Measurements from ENCODE around the gene ALLC. TPM values are rescaled to one million over a fixed set of nuclear protein-coding genes. Genes with fewer than 3 reads are reported as not detected.

ALLC gene
- total and polyA plus RNA-seq, 2 donors (not counting 1 experiment from before 2014, with no cell fraction given), result not detected

GRCh38 chr2:3689998-3690748 lies 32.2 kb downstream of the ALLC start:
- no peak overlapping the region for H3K4me2 ChIP-seq (ENCODE audit: extremely low read depth, insufficient read depth, low read length)
- no peaks in the 10 kb centered on the region for H3K36me3 ChIP-seq (ENCODE audit: control insufficient read depth, insufficient read depth, low read length)
- H4K20me1 ChIP-seq (ENCODE audit: control insufficient read depth, extremely low read depth, insufficient read depth, low read length), result no peaks in the 10 kb centered on the region
- H3K9ac ChIP-seq (ENCODE audit: insufficient read depth, low read length), result no peak overlapping the region
- no peak overlapping the region for H2AFZ ChIP-seq (ENCODE audit: low read length)
- no peaks in the 10 kb centered on the region for H3K27me3 ChIP-seq (ENCODE audit: control insufficient read depth, insufficient read depth, low read length)
- H3K4me1 ChIP-seq (ENCODE audit: control insufficient read depth, extremely low read depth, insufficient read depth, low read length), result no peaks in the 10 kb centered on the region
- TF ChIP-seq, protein P1, sequence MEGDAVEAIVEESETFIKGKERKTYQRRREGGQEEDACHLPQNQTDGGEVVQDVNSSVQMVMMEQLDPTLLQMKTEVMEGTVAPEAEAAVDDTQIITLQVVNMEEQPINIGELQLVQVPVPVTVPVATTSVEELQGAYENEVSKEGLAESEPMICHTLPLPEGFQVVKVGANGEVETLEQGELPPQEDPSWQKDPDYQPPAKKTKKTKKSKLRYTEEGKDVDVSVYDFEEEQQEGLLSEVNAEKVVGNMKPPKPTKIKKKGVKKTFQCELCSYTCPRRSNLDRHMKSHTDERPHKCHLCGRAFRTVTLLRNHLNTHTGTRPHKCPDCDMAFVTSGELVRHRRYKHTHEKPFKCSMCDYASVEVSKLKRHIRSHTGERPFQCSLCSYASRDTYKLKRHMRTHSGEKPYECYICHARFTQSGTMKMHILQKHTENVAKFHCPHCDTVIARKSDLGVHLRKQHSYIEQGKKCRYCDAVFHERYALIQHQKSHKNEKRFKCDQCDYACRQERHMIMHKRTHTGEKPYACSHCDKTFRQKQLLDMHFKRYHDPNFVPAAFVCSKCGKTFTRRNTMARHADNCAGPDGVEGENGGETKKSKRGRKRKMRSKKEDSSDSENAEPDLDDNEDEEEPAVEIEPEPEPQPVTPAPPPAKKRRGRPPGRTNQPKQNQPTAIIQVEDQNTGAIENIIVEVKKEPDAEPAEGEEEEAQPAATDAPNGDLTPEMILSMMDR (conservative IDR thresholded peaks at IDR 0.05 in 1 of 2, IDR thresholded peaks at IDR 0.05 in 1 of 2; ENCODE audit: low read depth in 1 of 2, low read length in 2 of 2), result no peak
- no peak for TF ChIP-seq EZH2 (IDR thresholded peaks at IDR 0.05; ENCODE audit: low read length, missing control alignments)
- no peaks in the 10 kb centered on the region for H3K79me2 ChIP-seq (ENCODE audit: control insufficient read depth, insufficient read depth, low read length)
- H3K4me3 ChIP-seq (replicated peaks in 1 of 4; ENCODE audit: control extremely low read depth in 1 of 4, insufficient read depth in 1 of 4, low read depth in 3 of 4, low read length in 4 of 4), result no peak overlapping the region
- H3K27ac ChIP-seq (ENCODE audit: insufficient read depth, low read length), result no peak overlapping the region
- no peak for DNase-seq (ENCODE audit: low read depth in 2 of 2)
- no peaks in the 10 kb centered on the region for H3K9me3 ChIP-seq (ENCODE audit: control insufficient read depth, insufficient read depth, low read depth, low read length)

DNA sequence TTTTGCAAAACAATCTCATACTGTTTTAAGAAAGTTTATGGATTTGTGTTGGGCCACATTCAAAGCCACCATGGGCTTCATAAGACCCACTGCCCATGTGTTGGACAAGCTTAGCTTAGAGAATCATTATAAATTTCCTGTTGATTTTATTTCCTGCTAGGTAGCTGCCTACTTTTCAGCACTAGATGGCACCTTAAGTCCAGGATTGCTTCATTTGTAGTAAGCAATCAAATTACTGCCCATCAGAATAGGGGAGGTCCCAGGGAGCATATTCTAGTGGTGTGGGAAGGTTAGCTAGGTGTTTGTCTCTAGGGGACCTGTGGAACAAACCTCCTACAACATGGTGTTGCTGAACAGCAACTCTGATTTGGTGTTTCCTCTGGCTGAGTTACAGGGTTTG lies 34.4 kb downstream of the ALLC start:
- peak in 1 of 2 donors; percentile 22 for DNase-seq (ENCODE audit: low read depth in 2 of 2)
- Histone ChIP-seq H2AFZ (ENCODE audit: low read length) (no peak overlapping the region), H3K4me1 (ENCODE audit: control insufficient read depth, extremely low read depth, insufficient read depth, low read length) (no peaks in the 10 kb centered on the region), H3K9ac (ENCODE audit: insufficient read depth, low read length) (no peak overlapping the region), H4K20me1 (ENCODE audit: control insufficient read depth, extremely low read depth, insufficient read depth, low read length) (no peaks in the 10 kb centered on the region), H3K27ac (ENCODE audit: insufficient read depth, low read length) (no peak overlapping the region), H3K4me3 (replicated peaks in 1 of 4; ENCODE audit: control extremely low read depth in 1 of 4, insufficient read depth in 1 of 4, low read depth in 3 of 4, low read length in 4 of 4) (no peak overlapping the region), H3K79me2 (ENCODE audit: control insufficient read depth, insufficient read depth, low read length) (no peaks in the 10 kb centered on the region), H3K36me3 (ENCODE audit: control insufficient read depth, insufficient read depth, low read length) (no peaks in the 10 kb centered on the region), H3K4me2 (ENCODE audit: extremely low read depth, insufficient read depth, low read length) (no peak overlapping the region), H3K27me3 (ENCODE audit: control insufficient read depth, insufficient read depth, low read length) (no peaks in the 10 kb centered on the region), H3K9me3 (ENCODE audit: control insufficient read depth, insufficient read depth, low read depth, low read length) (no peaks in the 10 kb centered on the region)
- TF ChIP-seq, protein P1 (conservative IDR thresholded peaks at IDR 0.05 in 1 of 2, IDR thresholded peaks at IDR 0.05 in 1 of 2; ENCODE audit: low read depth in 1 of 2, low read length in 2 of 2), result peak; percentile 24 to 39
- TF ChIP-seq EZH2 (IDR thresholded peaks at IDR 0.05; ENCODE audit: low read length, missing control alignments), result no peak

DNA sequence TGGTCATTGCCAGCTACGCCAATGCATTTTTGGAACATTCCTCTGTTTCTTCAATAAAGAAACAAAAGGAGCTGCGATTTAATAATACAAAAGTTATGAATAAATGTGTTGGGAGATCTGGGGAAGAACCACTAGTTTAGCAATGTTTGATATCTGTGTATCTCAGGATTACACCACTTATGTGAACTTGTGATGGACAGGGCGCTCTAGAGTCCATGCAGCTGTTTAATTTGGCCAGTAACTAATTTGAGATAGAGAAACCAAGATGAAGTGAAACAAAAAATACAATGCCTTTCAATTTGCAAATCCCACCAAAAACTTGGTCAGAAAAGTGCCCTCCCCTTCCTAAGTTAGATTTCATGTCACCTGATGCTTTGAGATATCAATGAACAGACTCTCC lies 38.5 kb downstream of the ALLC start:
- DNase-seq (ENCODE audit: low read depth in 2 of 2), result no peak
- Histone ChIP-seq H3K4me3 (replicated peaks in 1 of 4; ENCODE audit: control extremely low read depth in 1 of 4, insufficient read depth in 1 of 4, low read depth in 3 of 4, low read length in 4 of 4) (no peak overlapping the region), H3K27ac (ENCODE audit: insufficient read depth, low read length) (no peak overlapping the region), H3K9ac (ENCODE audit: insufficient read depth, low read length) (no peak overlapping the region), H3K9me3 (ENCODE audit: control insufficient read depth, insufficient read depth, low read depth, low read length) (no peaks in the 10 kb centered on the region), H2AFZ (ENCODE audit: low read length) (no peak overlapping the region), H3K27me3 (ENCODE audit: control insufficient read depth, insufficient read depth, low read length) (no peaks in the 10 kb centered on the region), H3K4me2 (ENCODE audit: extremely low read depth, insufficient read depth, low read length) (no peak overlapping the region), H3K4me1 (ENCODE audit: control insufficient read depth, extremely low read depth, insufficient read depth, low read length) (no peaks in the 10 kb centered on the region), H3K79me2 (ENCODE audit: control insufficient read depth, insufficient read depth, low read length) (no peaks in the 10 kb centered on the region), H3K36me3 (ENCODE audit: control insufficient read depth, insufficient read depth, low read length) (no peaks in the 10 kb centered on the region), H4K20me1 (ENCODE audit: control insufficient read depth, extremely low read depth, insufficient read depth, low read length) (no peaks in the 10 kb centered on the region)
- no peak for TF ChIP-seq EZH2 (IDR thresholded peaks at IDR 0.05; ENCODE audit: low read length, missing control alignments)
- TF ChIP-seq, protein P1 (conservative IDR thresholded peaks at IDR 0.05 in 1 of 2, IDR thresholded peaks at IDR 0.05 in 1 of 2; ENCODE audit: low read depth in 1 of 2, low read length in 2 of 2), result no peak
